Calu3 (cell line): ENCODE results near the gene RPGR. TPM values are rescaled to one million over a fixed set of nuclear protein-coding genes. Genes with fewer than 3 reads are reported as not detected.

ENCODE experiments used
- BruUV-seq: library from RNA; stranded (reverse); fragments of 400-500 nt; replicated peaks from 2 replicates; lab custom pipeline; 2021; lab: Mats Ljungman, UMichigan
- CTCF ChIA-PET: fragments of 300-600 bp; sonication (Branson Sonifier 250); formaldehyde crosslinking; loops from one replicate; lab custom pipeline; 2022; ENCODE audit warnings: antibody characterized with exemption; lab: Charles Lee
- DNase-seq: peaks from one replicate; pipeline ENCODE4 v3.0.0; 2022
- H3K27ac Mint-ChIP-seq: one replicate; pipeline ENCODE4 v1.8.0; 2022; ENCODE audit warnings: mixed read lengths; ENCODE audit not compliant: unreplicated experiment
- H3K27me3 Mint-ChIP-seq: one replicate; pipeline ENCODE4 v1.8.0; 2022; ENCODE audit warnings: mixed read lengths; ENCODE audit not compliant: unreplicated experiment
- H3K36me3 Mint-ChIP-seq: one replicate; pipeline ENCODE4 v1.8.0; 2022; ENCODE audit warnings: mild to moderate bottlenecking, moderate library complexity, mixed read lengths; ENCODE audit not compliant: insufficient read depth, unreplicated experiment
- H3K4me1 Mint-ChIP-seq: one replicate; pipeline ENCODE4 v1.8.0; 2022; ENCODE audit warnings: mild to moderate bottlenecking, low read depth, mixed read lengths; ENCODE audit not compliant: unreplicated experiment
- H3K4me3 Mint-ChIP-seq: one replicate; pipeline ENCODE4 v1.8.0; 2022; ENCODE audit warnings: mild to moderate bottlenecking, low read depth, moderate library complexity, mixed read lengths; ENCODE audit not compliant: unreplicated experiment
- H3K9me3 Mint-ChIP-seq: one replicate; pipeline ENCODE4 v1.8.0; 2022; ENCODE audit warnings: low read depth, mixed read lengths; ENCODE audit not compliant: unreplicated experiment
- intact Hi-C: fragments of 100-400 bp; cut with micrococcal nuclease; formaldehyde crosslinking; loops from one replicate; pipeline ENCODE4 v1.10.0; 2022; ENCODE audit not compliant: unreplicated experiment
- total RNA-seq: library from RNA; stranded (reverse); gene quantifications from 2 replicates; pipeline ENCODE4 v1.2.3, GENCODE V29; 2022
- TF ChIP-seq, protein P1 (sequence below): fragments of 200-600 bp; IDR thresholded peaks from one replicate; pipeline ENCODE4 v1.8.0; 2022; ENCODE audit warnings: antibody characterized with exemption; ENCODE audit not compliant: unreplicated experiment

The RPGR gene
- total RNA-seq, 1 experiment from 2014 or later: 8.9 TPM

DNA sequence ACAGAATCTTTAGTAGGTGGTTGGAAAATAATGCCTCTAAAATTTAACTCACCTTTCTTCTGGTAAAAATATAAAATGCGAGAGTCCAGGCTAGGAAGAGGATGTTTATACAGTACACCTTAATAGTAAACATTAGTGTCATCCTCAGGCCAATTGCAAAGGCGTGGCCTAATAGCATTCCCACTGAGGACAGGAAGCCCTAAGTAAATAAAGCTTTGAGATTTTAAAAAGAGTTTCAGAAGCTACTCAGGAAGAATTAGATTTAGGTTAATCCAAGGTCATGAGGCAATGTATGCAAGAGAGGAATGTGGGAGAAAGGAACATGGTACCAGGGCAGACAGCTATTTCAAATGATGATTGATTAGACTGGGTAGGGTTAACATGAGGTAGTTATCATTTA, 49.5 kb downstream of the RPGR start:
- H3K36me3 Mint-ChIP-seq: no peaks in the 10 kb centered on the region
- no peaks in the 10 kb centered on the region for H3K9me3 Mint-ChIP-seq
- no TSS peak for BruUV-seq
- no peak for DNase-seq
- TF ChIP-seq, protein P1, sequence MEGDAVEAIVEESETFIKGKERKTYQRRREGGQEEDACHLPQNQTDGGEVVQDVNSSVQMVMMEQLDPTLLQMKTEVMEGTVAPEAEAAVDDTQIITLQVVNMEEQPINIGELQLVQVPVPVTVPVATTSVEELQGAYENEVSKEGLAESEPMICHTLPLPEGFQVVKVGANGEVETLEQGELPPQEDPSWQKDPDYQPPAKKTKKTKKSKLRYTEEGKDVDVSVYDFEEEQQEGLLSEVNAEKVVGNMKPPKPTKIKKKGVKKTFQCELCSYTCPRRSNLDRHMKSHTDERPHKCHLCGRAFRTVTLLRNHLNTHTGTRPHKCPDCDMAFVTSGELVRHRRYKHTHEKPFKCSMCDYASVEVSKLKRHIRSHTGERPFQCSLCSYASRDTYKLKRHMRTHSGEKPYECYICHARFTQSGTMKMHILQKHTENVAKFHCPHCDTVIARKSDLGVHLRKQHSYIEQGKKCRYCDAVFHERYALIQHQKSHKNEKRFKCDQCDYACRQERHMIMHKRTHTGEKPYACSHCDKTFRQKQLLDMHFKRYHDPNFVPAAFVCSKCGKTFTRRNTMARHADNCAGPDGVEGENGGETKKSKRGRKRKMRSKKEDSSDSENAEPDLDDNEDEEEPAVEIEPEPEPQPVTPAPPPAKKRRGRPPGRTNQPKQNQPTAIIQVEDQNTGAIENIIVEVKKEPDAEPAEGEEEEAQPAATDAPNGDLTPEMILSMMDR: no peak
- no peak overlapping the region for H3K4me3 Mint-ChIP-seq
- CTCF ChIA-PET: no interaction called here
- intact Hi-C loops: no loop called here
- H3K27me3 Mint-ChIP-seq: no peaks in the 10 kb centered on the region
- peaks cover 21% of the 10 kb centered on the region for H3K4me1 Mint-ChIP-seq
- H3K27ac Mint-ChIP-seq: no peak overlapping the region

DNA sequence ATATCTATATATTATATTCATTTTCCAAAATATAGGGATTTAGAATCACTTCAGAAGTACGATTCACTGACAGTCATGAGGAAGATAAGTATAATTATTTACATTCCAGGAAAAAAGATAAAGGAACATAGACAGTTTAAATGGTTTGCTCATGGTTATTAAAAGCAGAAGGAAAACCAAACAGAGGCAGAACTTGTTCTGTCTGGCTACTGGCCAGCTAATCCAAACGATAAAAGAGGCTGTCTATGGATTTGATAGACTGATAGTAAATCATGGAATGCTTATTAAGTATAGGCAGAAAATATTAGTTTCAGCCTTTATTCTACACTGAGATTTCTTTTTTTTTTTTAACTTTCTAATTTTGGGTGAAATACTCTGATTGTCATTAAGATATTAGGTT, 50.2 kb downstream of the RPGR start:
- DNase-seq: no peak
- no peaks in the 10 kb centered on the region for H3K27me3 Mint-ChIP-seq
- H3K4me1 Mint-ChIP-seq: peaks cover 21% of the 10 kb centered on the region
- CTCF ChIA-PET: no interaction called here
- intact Hi-C loops: no loop called here
- TF ChIP-seq, protein P1: no peak
- H3K36me3 Mint-ChIP-seq: no peaks in the 10 kb centered on the region
- BruUV-seq: no TSS peak
- no peak overlapping the region for H3K4me3 Mint-ChIP-seq
- H3K9me3 Mint-ChIP-seq: no peaks in the 10 kb centered on the region
- no peak overlapping the region for H3K27ac Mint-ChIP-seq

DNA sequence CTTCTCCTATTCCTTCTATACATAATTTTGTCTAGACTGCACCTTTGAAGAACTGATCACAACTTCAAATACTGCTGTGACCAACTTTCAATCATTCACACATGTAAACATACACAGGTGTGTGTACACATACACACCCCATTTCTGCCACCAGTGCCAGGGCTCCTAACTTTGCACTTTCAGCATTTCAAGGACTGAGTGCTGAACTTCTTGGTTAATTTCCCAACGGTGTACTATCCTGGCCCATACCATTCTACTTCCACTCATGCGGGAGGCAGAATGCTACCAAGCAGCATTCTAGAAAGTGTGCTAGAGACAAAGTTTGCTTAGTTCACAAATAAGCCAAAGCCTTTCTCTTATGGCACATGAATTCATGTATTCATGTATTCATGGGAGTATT, 51.2 kb downstream of the RPGR start:
- no TSS peak for BruUV-seq
- TF ChIP-seq, protein P1: no peak
- Mint-ChIP-seq H3K27ac (no peak overlapping the region), H3K9me3 (no peaks in the 10 kb centered on the region), H3K27me3 (no peaks in the 10 kb centered on the region), H3K4me3 (no peak overlapping the region), H3K4me1 (peaks cover 21% of the 10 kb centered on the region), H3K36me3 (no peaks in the 10 kb centered on the region)
- intact Hi-C loops: no loop called here
- CTCF ChIA-PET: no interaction called here
- DNase-seq: no peak

DNA sequence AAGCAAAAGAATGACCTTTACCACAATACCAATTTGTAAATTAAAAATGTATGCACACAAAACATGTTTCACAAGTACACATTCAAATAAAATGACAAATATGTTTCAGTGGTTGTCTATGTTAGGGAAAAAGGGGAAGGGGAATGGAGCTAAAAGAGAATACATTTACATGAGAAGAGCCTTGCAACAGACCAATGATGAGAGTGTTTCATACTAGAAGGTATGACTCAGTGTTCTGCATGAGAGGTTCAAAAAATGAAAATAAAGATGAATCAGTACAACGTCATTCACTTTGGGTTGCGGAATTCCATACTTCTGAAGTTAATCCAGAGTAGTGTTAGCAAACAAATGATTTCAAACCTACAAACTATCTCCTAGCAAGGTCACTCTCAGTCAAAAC, 51.7 kb downstream of the RPGR start:
- no peaks in the 10 kb centered on the region for H3K9me3 Mint-ChIP-seq
- H3K4me3 Mint-ChIP-seq: no peak overlapping the region
- no peaks in the 10 kb centered on the region for H3K27me3 Mint-ChIP-seq
- TF ChIP-seq, protein P1: no peak
- intact Hi-C loops: no loop called here
- no peak for DNase-seq
- BruUV-seq: no TSS peak
- H3K4me1 Mint-ChIP-seq: peaks cover 26% of the 10 kb centered on the region
- H3K27ac Mint-ChIP-seq: no peak overlapping the region
- H3K36me3 Mint-ChIP-seq: no peaks in the 10 kb centered on the region
- CTCF ChIA-PET: no interaction called here
